SJSA1 (cell line): Measurements from ENCODE around the gene NCMAP. TPM values are rescaled to one million over a fixed set of nuclear protein-coding genes. Genes with fewer than 3 reads are reported as not detected.

Source experiments
- DNase-seq, 2 experiments: peaks; one replicate each; pipeline ENCODE4 v3.0.0-alpha.2; 2015 to 2020; ENCODE audit warnings: low spot score in 2 of 2, low read depth in 1 of 2
- H3K27ac ChIP-seq: fragments of 250-450 bp; sonication (Bioruptor Pico); 2 replicates; pipeline ENCODE4 v1.5.1; 2020; ENCODE audit warnings: mild to moderate bottlenecking, moderate library complexity
- H3K27me3 ChIP-seq: fragments of 250-450 bp; sonication (Bioruptor Pico); replicated peaks from 2 replicates; pipeline ENCODE4 v1.5.1; 2020; ENCODE audit warnings: mild to moderate bottlenecking, moderate library complexity
- H3K36me3 ChIP-seq: fragments of 250-450 bp; sonication (Bioruptor Pico); 2 replicates; pipeline ENCODE4 v1.5.1; 2020; ENCODE audit warnings: mild to moderate bottlenecking
- H3K4me1 ChIP-seq: fragments of 250-450 bp; sonication (Bioruptor Pico); replicated peaks from 2 replicates; pipeline ENCODE4 v1.6.1; 2021; ENCODE audit warnings: mild to moderate bottlenecking
- H3K4me3 ChIP-seq: fragments of 250-450 bp; sonication (Bioruptor Pico); 2 replicates; pipeline ENCODE4 v1.5.1; 2020; ENCODE audit warnings: mild to moderate bottlenecking
- H3K9me3 ChIP-seq: fragments of 250-450 bp; sonication (Bioruptor Pico); replicated peaks from 2 replicates; pipeline ENCODE4 v1.5.1; 2020; ENCODE audit warnings: mild to moderate bottlenecking
- total RNA-seq: library from RNA; depleted of rRNA; stranded (reverse); fragments of >200 nt; shearing (Covaris generic); gene quantifications from 2 replicates; pipeline ENCODE4 v1.2.3, GENCODE V29; 2014

Gene NCMAP
- total RNA-seq, 1 experiment from 2014 or later, result 0.05 TPM

GRCh38 chr1:24636661-24637357, 80.9 kb downstream of the NCMAP start:
- no peak overlapping the region for H3K4me3 ChIP-seq
- H3K4me1 ChIP-seq, result peaks cover 5% of the 10 kb centered on the region
- no peaks in the 10 kb centered on the region for H3K36me3 ChIP-seq
- no peak overlapping the region for H3K27ac ChIP-seq
- no peak for DNase-seq
- no peaks in the 10 kb centered on the region for H3K9me3 ChIP-seq
- H3K27me3 ChIP-seq, result no peaks in the 10 kb centered on the region

- Histone ChIP-seq H3K4me3 (no peak overlapping the region), H3K27me3 (no peaks in the 10 kb centered on the region), H3K27ac (no peak overlapping the region), H3K36me3 (peaks cover 12% of the 10 kb centered on the region), H3K4me1 (peaks cover 6% of the 10 kb centered on the region), H3K9me3 (0 out of 2 replicates have a peak, but pooled peaks cover 2% of the 10 kb centered on the region)
- DNase-seq, result no peak
Observed at GRCh38 chr1:24639094-24639493, 83.2 kb downstream of the NCMAP start.

- Histone ChIP-seq H3K27ac (no peak overlapping the region), H3K4me1 (peaks cover 13% of the 10 kb centered on the region), H3K36me3 (peaks cover 19% of the 10 kb centered on the region), H3K9me3 (0 out of 2 replicates have a peak, but pooled peaks cover 2% of the 10 kb centered on the region), H3K27me3 (no peaks in the 10 kb centered on the region), H3K4me3 (no peak overlapping the region)
- DNase-seq, result peak in 1 of 2 experiments; percentile 12
Observed at GRCh38 chr1:24639881-24640280, 84.0 kb downstream of the NCMAP start.

GRCh38 chr1:24640288-24640687, 84.4 kb downstream of the NCMAP start:
- no peaks in the 10 kb centered on the region for H3K27me3 ChIP-seq
- DNase-seq, result no peak
- peaks cover 23% of the 10 kb centered on the region for H3K36me3 ChIP-seq
- H3K4me3 ChIP-seq, result no peak overlapping the region
- H3K27ac ChIP-seq, result no peak overlapping the region
- peaks cover 17% of the 10 kb centered on the region for H3K4me1 ChIP-seq
- H3K9me3 ChIP-seq, result 0 out of 2 replicates have a peak, but pooled peaks cover 2% of the 10 kb centered on the region

- Histone ChIP-seq H3K27me3 (no peaks in the 10 kb centered on the region), H3K4me3 (peak overlapping the region; percentile 55), H3K36me3 (peaks cover 36% of the 10 kb centered on the region), H3K4me1 (peaks cover 18% of the 10 kb centered on the region), H3K9me3 (0 out of 2 replicates have a peak, but pooled peaks cover 2% of the 10 kb centered on the region), H3K27ac (peak overlapping the region; percentile 89)
- peak in 1 of 2 experiments; percentile 45 for DNase-seq
Observed at GRCh38 chr1:24641646-24642151, 85.8 kb downstream of the NCMAP start.

GRCh38 chr1:24642481-24643362, 86.8 kb downstream of the NCMAP start, which contains the start of gene SRRM1:
TSS of gene SRRM1 (plus strand) at chr1:24643302. CDS start at chr1:24643327, 25 bp downstream.
- peak within 1 kb of the TSS; percentile 55 for H3K4me3 ChIP-seq
- 0 out of 2 replicates have a peak, but pooled peaks cover 2% of the 10 kb centered on the region for H3K9me3 ChIP-seq
- DNase-seq, result peak; percentile 99 to 100
- peaks cover 46% of the 10 kb centered on the region for H3K36me3 ChIP-seq
- peaks cover 18% of the 10 kb centered on the region for H3K4me1 ChIP-seq
- H3K27ac ChIP-seq, result peak within 1 kb of the TSS; percentile 89
- no peaks in the 10 kb centered on the region for H3K27me3 ChIP-seq

GRCh38 chr1:24643363-24644099, 87.6 kb downstream of the NCMAP start:
- Histone ChIP-seq H3K36me3 (peaks cover 54% of the 10 kb centered on the region), H3K27ac (peak overlapping the region; percentile 53), H3K27me3 (no peaks in the 10 kb centered on the region), H3K9me3 (0 out of 2 replicates have a peak, but pooled peaks cover 2% of the 10 kb centered on the region), H3K4me1 (peaks cover 18% of the 10 kb centered on the region), H3K4me3 (peak overlapping the region; percentile 55)
- DNase-seq, result no peak

- peaks cover 59% of the 10 kb centered on the region for H3K36me3 ChIP-seq
- H3K27me3 ChIP-seq, result no peaks in the 10 kb centered on the region
- peaks cover 18% of the 10 kb centered on the region for H3K4me1 ChIP-seq
- DNase-seq, result peak in 1 of 2 experiments; percentile 12
- no peak overlapping the region for H3K27ac ChIP-seq
- H3K4me3 ChIP-seq, result peak overlapping the region; percentile 55
- 0 out of 2 replicates have a peak, but pooled peaks cover 2% of the 10 kb centered on the region for H3K9me3 ChIP-seq
Observed at GRCh38 chr1:24644100-24644384, 88.2 kb downstream of the NCMAP start.

GRCh38 chr1:24648919-24649318, 93.0 kb downstream of the NCMAP start:
- Histone ChIP-seq H3K36me3 (peaks cover 95% of the 10 kb centered on the region), H3K9me3 (no peaks in the 10 kb centered on the region), H3K27ac (no peak overlapping the region), H3K27me3 (no peaks in the 10 kb centered on the region), H3K4me3 (no peak overlapping the region), H3K4me1 (peaks cover 12% of the 10 kb centered on the region)
- DNase-seq, result no peak

- H3K4me3 ChIP-seq, result no peak overlapping the region
- H3K27me3 ChIP-seq, result no peaks in the 10 kb centered on the region
- no peaks in the 10 kb centered on the region for H3K4me1 ChIP-seq
- no peak for DNase-seq
- H3K27ac ChIP-seq, result no peak overlapping the region
- no peaks in the 10 kb centered on the region for H3K9me3 ChIP-seq
- H3K36me3 ChIP-seq, result peaks cover 98% of the 10 kb centered on the region
Observed at GRCh38 chr1:24652382-24652781, 96.5 kb downstream of the NCMAP start.

GRCh38 chr1:24654010-24654409, 98.1 kb downstream of the NCMAP start:
- no peak overlapping the region for H3K27ac ChIP-seq
- no peak for DNase-seq
- H3K36me3 ChIP-seq, result peaks cover 98% of the 10 kb centered on the region

GRCh38 chr1:24656046-24656445, 100.2 kb downstream of the NCMAP start:
- peaks cover 98% of the 10 kb centered on the region for H3K36me3 ChIP-seq
- no peak for DNase-seq
- H3K4me3 ChIP-seq, result no peak overlapping the region
- H3K27ac ChIP-seq, result no peak overlapping the region
- no peaks in the 10 kb centered on the region for H3K4me1 ChIP-seq
- H3K9me3 ChIP-seq, result no peaks in the 10 kb centered on the region
- no peaks in the 10 kb centered on the region for H3K27me3 ChIP-seq

More at GRCh38 chr1:24654010-24654409, 98.1 kb downstream of the NCMAP start:
- no peaks in the 10 kb centered on the region for H3K27me3 ChIP-seq
- no peaks in the 10 kb centered on the region for H3K4me1 ChIP-seq
- H3K4me3 ChIP-seq, result no peak overlapping the region
- no peaks in the 10 kb centered on the region for H3K9me3 ChIP-seq

GRCh38 chr1:24657781-24658180, 101.9 kb downstream of the NCMAP start:
- Histone ChIP-seq H3K4me1 (no peaks in the 10 kb centered on the region), H3K36me3 (peaks cover 100% of the 10 kb centered on the region), H3K27ac (no peak overlapping the region), H3K4me3 (no peak overlapping the region), H3K27me3 (no peaks in the 10 kb centered on the region), H3K9me3 (no peaks in the 10 kb centered on the region)
- DNase-seq, result no peak
